Subcutaneous abdominal adipose tissue (tissue), 5 donors: ENCODE results near the gene PFKL.
"Not testable (repeated sequence)": the region's sequence is repeated elsewhere in the genome, so short reads cannot be mapped to it uniquely, and the experiment has no call there.

ENCODE experiments used
- H3K27ac ChIP-seq: one replicate; pipeline ENCODE4 v1.7.0; 2013; ENCODE audit warnings: low read depth, mild to moderate bottlenecking, inconsistent platforms, low read length, moderate library complexity
- H3K27me3 ChIP-seq, 5 donors: one replicate each; pipeline ENCODE4 v1.7.0; 2013; ENCODE audit warnings: low read length in 5 of 5, inconsistent platforms in 1 of 5; ENCODE audit not compliant: control insufficient read depth in 5 of 5, insufficient read depth in 4 of 5
- H3K36me3 ChIP-seq, 5 donors: one replicate each; pipeline ENCODE4 v1.7.0; 2013; ENCODE audit warnings: low read length in 5 of 5; ENCODE audit not compliant: control insufficient read depth in 5 of 5, insufficient read depth in 5 of 5
- H3K4me1 ChIP-seq, 5 donors: one replicate each; pipeline ENCODE4 v1.7.0; 2013; ENCODE audit warnings: low read length in 5 of 5, mild to moderate bottlenecking in 3 of 5, moderate library complexity in 1 of 5; ENCODE audit not compliant: control insufficient read depth in 5 of 5, insufficient read depth in 5 of 5
- H3K4me3 ChIP-seq, 5 donors: one replicate each; pipeline ENCODE4 v1.7.0; 2013; ENCODE audit warnings: low read length in 5 of 5, low read depth in 1 of 5
- H3K9ac ChIP-seq, 5 donors: one replicate each; pipeline ENCODE4 v1.7.0; 2013; ENCODE audit warnings: low read length in 5 of 5, mild to moderate bottlenecking in 4 of 5, moderate library complexity in 3 of 5
- H3K9me3 ChIP-seq, 5 donors: one replicate each; pipeline ENCODE4 v1.7.0; 2013; ENCODE audit warnings: low read length in 5 of 5; ENCODE audit not compliant: control insufficient read depth in 5 of 5
- donor health status: healthy.
- donor health status: healthy.
- donor health status: healthy.
- donor health status: healthy.
- donor health status: healthy.

The PFKL gene

DNA sequence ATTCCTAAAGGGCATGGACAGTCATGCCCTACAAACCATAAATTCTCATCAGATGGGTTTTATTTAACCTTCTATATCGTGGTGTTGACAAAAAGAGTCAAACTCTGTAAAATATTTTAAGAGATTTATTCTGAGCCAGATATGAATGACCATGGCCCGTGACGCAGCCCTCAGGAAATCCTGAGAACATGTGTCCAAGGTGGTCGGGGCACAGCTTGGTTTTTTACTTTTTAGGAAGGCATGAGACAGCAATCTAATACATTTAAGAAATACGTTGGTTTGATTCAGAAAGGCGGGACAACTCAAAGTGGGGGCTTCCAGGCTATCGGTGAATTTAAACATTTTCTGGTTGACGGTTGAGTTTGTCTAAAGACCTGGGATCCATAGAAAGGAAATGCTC lies 43.1 kb downstream of the PFKL start:
- peaks cover 2 to 14% (median 13%) of the 10 kb centered on the region in 5 donors for H3K4me1 ChIP-seq
- H3K36me3 ChIP-seq, H3K9ac ChIP-seq, H3K9me3 ChIP-seq, H3K4me3 ChIP-seq, H3K27ac ChIP-seq: not testable (repeated sequence)
- peaks cover 0 to 13% (median 8%) of the 10 kb centered on the region in 5 donors for H3K27me3 ChIP-seq

- H3K9ac ChIP-seq = no peak overlapping the region
- H3K4me1 ChIP-seq = peaks cover 2 to 9% (median 8%) of the 10 kb centered on the region in 5 donors
- H3K9me3 ChIP-seq = no peaks in the 10 kb centered on the region
- no peaks in the 10 kb centered on the region for H3K36me3 ChIP-seq
- H3K4me3 ChIP-seq = no peak overlapping the region
- peaks cover 0 to 21% (median 17%) of the 10 kb centered on the region in 5 donors for H3K27me3 ChIP-seq
- H3K27ac ChIP-seq = no peak overlapping the region
These were observed 44.8 kb downstream of the PFKL start for GRCh38 chr21:44344541-44345183.

DNA sequence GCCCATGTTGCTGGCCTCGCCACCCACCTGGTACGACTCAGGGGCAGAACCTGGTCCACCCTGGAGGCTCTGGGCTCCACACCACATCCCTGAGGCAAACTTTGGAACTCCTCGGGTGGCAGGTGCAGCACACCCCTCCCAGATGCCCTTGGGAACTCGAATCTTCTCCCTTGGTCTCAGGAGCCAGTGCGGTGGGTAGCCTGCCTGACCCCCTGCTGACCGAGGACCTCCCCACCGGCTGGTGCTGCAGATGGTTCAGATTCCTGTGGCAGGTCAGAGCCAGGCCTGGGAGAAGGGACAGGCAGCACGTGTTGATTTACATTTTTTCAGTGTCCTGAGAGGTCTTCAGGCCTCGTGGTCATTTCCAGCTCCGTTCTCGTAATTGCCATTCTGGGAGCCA lies 45.6 kb downstream of the PFKL start:
- Histone ChIP-seq H3K27ac (no peak overlapping the region), H3K4me3 (no peak overlapping the region), H3K36me3 (no peaks in the 10 kb centered on the region), H3K9me3 (no peaks in the 10 kb centered on the region), H3K9ac (no peak overlapping the region), H3K27me3 (peaks cover 0 to 24% (median 17%) of the 10 kb centered on the region in 5 donors), H3K4me1 (peaks cover 0 to 5% (median 4%) of the 10 kb centered on the region in 5 donors)

- H3K9ac ChIP-seq = no peak overlapping the region
- no peaks in the 10 kb centered on the region for H3K9me3 ChIP-seq
- peaks cover 0 to 34% (median 17%) of the 10 kb centered on the region in 5 donors for H3K27me3 ChIP-seq
These were observed 48.1 kb downstream of the PFKL start for GRCh38 chr21:44347911-44348451.

GRCh38 chr21:44348861-44349260 lies 49.0 kb downstream of the PFKL start:
- H3K27me3 ChIP-seq = peaks cover 0 to 34% (median 17%) of the 10 kb centered on the region in 5 donors
- no peak overlapping the region for H3K9ac ChIP-seq
- H3K4me3 ChIP-seq = no peak overlapping the region
- H3K4me1 ChIP-seq = peaks cover 5 to 39% (median 35%) of the 10 kb centered on the region in 5 donors
- H3K27ac ChIP-seq = no peak overlapping the region
- no peaks in the 10 kb centered on the region for H3K36me3 ChIP-seq
- H3K9me3 ChIP-seq = no peaks in the 10 kb centered on the region

More at GRCh38 chr21:44347911-44348451, 48.1 kb downstream of the PFKL start:
- H3K4me3 ChIP-seq = no peak overlapping the region
- no peaks in the 10 kb centered on the region for H3K36me3 ChIP-seq
- H3K27ac ChIP-seq = no peak overlapping the region
- peaks cover 1 to 30% (median 26%) of the 10 kb centered on the region in 5 donors for H3K4me1 ChIP-seq

DNA sequence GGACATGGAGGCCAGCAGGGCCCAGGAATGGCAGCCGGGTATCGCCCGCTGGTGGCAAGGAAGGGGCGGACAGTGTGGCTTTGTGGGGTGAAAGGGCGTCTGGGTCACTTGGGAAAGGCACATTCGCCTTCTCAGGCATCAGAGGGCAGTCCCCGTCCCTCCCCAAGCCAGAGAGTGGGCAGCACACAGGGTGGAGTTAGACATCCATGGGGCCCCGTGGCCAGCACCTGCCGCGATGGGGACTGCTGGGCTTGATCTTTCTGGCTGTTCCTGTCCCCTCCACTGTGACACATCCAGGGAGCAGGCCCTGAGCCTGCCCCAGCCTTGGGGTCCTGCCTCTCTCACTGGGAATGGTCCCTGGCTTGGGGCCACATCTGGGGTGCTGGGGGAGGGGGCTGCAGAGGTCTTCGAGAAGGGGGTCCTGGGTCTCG lies 49.6 kb downstream of the PFKL start:
- Histone ChIP-seq H3K4me1 (peaks cover 9 to 45% (median 41%) of the 10 kb centered on the region in 5 donors), H3K4me3 (no peak overlapping the region), H3K27me3 (peaks cover 0 to 34% (median 16%) of the 10 kb centered on the region in 5 donors), H3K27ac (no peak overlapping the region), H3K9me3 (no peaks in the 10 kb centered on the region), H3K9ac (no peak overlapping the region), H3K36me3 (no peaks in the 10 kb centered on the region)

GRCh38 chr21:44349847-44350772 lies 50.3 kb downstream of the PFKL start:
- Histone ChIP-seq H3K27ac (no peak overlapping the region), H3K27me3 (peaks cover 0 to 30% (median 10%) of the 10 kb centered on the region in 5 donors), H3K4me3 (peak overlapping the region in 2 of 5 donors; percentile 33 to 45), H3K36me3 (no peaks in the 10 kb centered on the region), H3K9ac (no peak overlapping the region), H3K9me3 (no peaks in the 10 kb centered on the region), H3K4me1 (peaks cover 9 to 50% (median 45%) of the 10 kb centered on the region in 5 donors)

- Histone ChIP-seq H3K4me3 (peak overlapping the region in 1 of 5 donors; percentile 45), H3K27ac (no peak overlapping the region), H3K9me3 (no peaks in the 10 kb centered on the region), H3K4me1 (peaks cover 9 to 56% (median 45%) of the 10 kb centered on the region in 5 donors), H3K27me3 (peaks cover 0 to 26% (median 8%) of the 10 kb centered on the region in 5 donors), H3K36me3 (no peaks in the 10 kb centered on the region), H3K9ac (no peak overlapping the region)
These were observed 51.1 kb downstream of the PFKL start for GRCh38 chr21:44350773-44351481.

DNA sequence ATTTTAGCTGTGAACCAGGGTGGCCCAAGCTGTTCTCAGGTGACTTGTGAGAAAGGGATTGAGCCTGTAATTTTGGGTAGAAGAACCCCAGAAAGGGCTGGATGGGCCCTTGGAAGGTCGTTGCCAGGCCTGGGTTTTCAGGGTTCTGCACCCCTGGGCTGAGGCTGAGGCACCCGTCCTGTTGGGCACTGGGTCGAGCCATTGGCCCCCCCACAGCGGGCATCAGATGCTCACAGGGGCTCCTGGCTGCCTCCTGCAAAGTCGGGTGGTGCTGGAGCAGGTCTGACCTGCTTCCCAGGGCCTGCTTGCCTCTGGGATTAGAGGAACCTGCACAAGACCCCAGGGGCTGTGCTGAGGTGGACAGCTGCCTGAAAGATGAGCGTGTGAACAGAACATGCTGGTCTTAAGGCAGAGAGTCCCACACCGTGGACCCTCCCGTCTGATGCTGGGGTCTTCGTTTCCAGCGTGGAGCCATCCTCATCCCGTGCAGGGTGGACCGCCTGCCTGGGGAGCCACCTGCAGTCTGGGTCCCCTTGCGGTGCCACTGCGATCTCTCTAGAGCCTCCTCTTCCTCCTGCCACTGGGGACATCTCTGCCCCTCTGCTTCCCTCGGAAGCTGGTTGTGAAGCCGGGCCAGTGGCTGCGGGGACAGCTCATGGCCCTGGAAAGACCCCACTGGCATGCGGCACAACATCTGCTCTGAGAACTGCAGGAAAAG lies 51.8 kb downstream of the PFKL start:
- no peaks in the 10 kb centered on the region for H3K36me3 ChIP-seq
- H3K27me3 ChIP-seq = peaks cover 0 to 26% (median 8%) of the 10 kb centered on the region in 5 donors
- H3K9ac ChIP-seq = no peak overlapping the region
- H3K4me1 ChIP-seq = peaks cover 9 to 56% (median 45%) of the 10 kb centered on the region in 5 donors
- H3K9me3 ChIP-seq = no peaks in the 10 kb centered on the region
- no peak overlapping the region for H3K4me3 ChIP-seq
- no peak overlapping the region for H3K27ac ChIP-seq
